CD4-positive, alpha-beta T cell treated with Interleukin-1 beta for 1 hour (primary cell): ENCODE measurements around the gene DYNLT4.
A peak's percentile ranks its signal among the peaks of the same experiment; 100 is the strongest.
"Not testable (repeated sequence)": the region's sequence is repeated elsewhere in the genome, so short reads cannot be mapped to it uniquely, and the experiment has no call there.

Experiments used
- DNase-seq, 2 donors: peaks; one replicate each; pipeline ENCODE4 v3.0.0-alpha.2; 2020 to 2022

The DYNLT4 gene

GRCh38 chr1:44786841-44787426 lies 20.2 kb downstream of the DYNLT4 start:
- no peak for DNase-seq

GRCh38 chr1:44786138-44786840 lies 20.9 kb downstream of the DYNLT4 start:
- peak; percentile 73 to 79 for DNase-seq

GRCh38 chr1:44785501-44786137 lies 21.5 kb downstream of the DYNLT4 start:
- DNase-seq = no peak

GRCh38 chr1:44785029-44785380 lies 22.1 kb downstream of the DYNLT4 start:
- DNase-seq = no peak

- peak; percentile 11 to 43 for DNase-seq
Observed at GRCh38 chr1:44784094-44785028, 22.8 kb downstream of the DYNLT4 start.

- DNase-seq = no peak
Observed at GRCh38 chr1:44783697-44784093, 23.5 kb downstream of the DYNLT4 start.

GRCh38 chr1:44780583-44781121 lies 26.5 kb downstream of the DYNLT4 start:
- DNase-seq = no peak

GRCh38 chr1:44778705-44779576 lies 28.2 kb downstream of the DYNLT4 start:
- DNase-seq = no peak

GRCh38 chr1:44777969-44778635 lies 29.0 kb downstream of the DYNLT4 start:
- DNase-seq = no peak

GRCh38 chr1:44777547-44777946 lies 29.6 kb downstream of the DYNLT4 start:
- no peak for DNase-seq

- no peak for DNase-seq
Observed at GRCh38 chr1:44776730-44777068, 30.5 kb downstream of the DYNLT4 start.

- peak; percentile 30 to 51 for DNase-seq
Observed at GRCh38 chr1:44775930-44776729, 31.0 kb downstream of the DYNLT4 start.

GRCh38 chr1:44775078-44775929 lies 31.8 kb downstream of the DYNLT4 start, which contains the start of gene RPS8:
TSS of gene RPS8 (plus strand) at chr1:44775540. CDS start at chr1:44775597, 57 bp downstream.
- DNase-seq = peak; percentile 89 to 91

- not testable (repeated sequence) for DNase-seq
Observed at GRCh38 chr1:44766421-44766820, 40.7 kb downstream of the DYNLT4 start.

- DNase-seq = no peak
Observed at GRCh38 chr1:44760876-44761275, 46.3 kb downstream of the DYNLT4 start.

GRCh38 chr1:44759077-44759476 lies 48.1 kb downstream of the DYNLT4 start:
- no peak for DNase-seq

- DNase-seq = no peak
Observed at GRCh38 chr1:44757420-44757819, 49.7 kb downstream of the DYNLT4 start.
